ENCODE data around the gene MAPK10. TPM values are rescaled to one million over a fixed set of nuclear protein-coding genes. Genes with fewer than 3 reads are reported as not detected.
"Not testable (repeated sequence)": the region's sequence is repeated elsewhere in the genome, so short reads cannot be mapped to it uniquely, and the experiment has no call there.

MAPK10 gene
- total RNA-seq, 1 experiment from 2014 or later: 13.7 TPM

- no peak overlapping the region for H3K4me3 ChIP-seq (ENCODE audit: insufficient read depth, low read depth, low read length)
- no peaks in the 10 kb centered on the region for H3K27me3 ChIP-seq (ENCODE audit: control insufficient read depth, insufficient read depth, low read length)
- no peak for DNase-seq
- H3K36me3 ChIP-seq (replicated peaks; ENCODE audit: control insufficient read depth, insufficient read depth, low read length): no peaks in the 10 kb centered on the region
Observed at GRCh38 chr4:86233090-86233489, 126.8 kb downstream of the MAPK10 start.

GRCh38 chr4:86223472-86223871, 136.4 kb downstream of the MAPK10 start:
- no peaks in the 10 kb centered on the region for H3K36me3 ChIP-seq (replicated peaks; ENCODE audit: control insufficient read depth, insufficient read depth, low read length)
- peak; percentile 68 for DNase-seq
- no peaks in the 10 kb centered on the region for H3K27me3 ChIP-seq (ENCODE audit: control insufficient read depth, insufficient read depth, low read length)
- H3K4me3 ChIP-seq (ENCODE audit: insufficient read depth, low read depth, low read length): no peak overlapping the region

GRCh38 chr4:86221002-86221401, 138.9 kb downstream of the MAPK10 start:
- Histone ChIP-seq H3K36me3 (replicated peaks; ENCODE audit: control insufficient read depth, insufficient read depth, low read length) (no peaks in the 10 kb centered on the region), H3K27me3 (ENCODE audit: control insufficient read depth, insufficient read depth, low read length) (no peaks in the 10 kb centered on the region), H3K4me3 (ENCODE audit: insufficient read depth, low read depth, low read length) (no peak overlapping the region)
- no peak for DNase-seq

- Histone ChIP-seq H3K36me3 (replicated peaks; ENCODE audit: control insufficient read depth, insufficient read depth, low read length) (no peaks in the 10 kb centered on the region), H3K4me3 (ENCODE audit: insufficient read depth, low read depth, low read length) (no peak overlapping the region), H3K27me3 (ENCODE audit: control insufficient read depth, insufficient read depth, low read length) (no peaks in the 10 kb centered on the region)
- no peak for DNase-seq
Observed at GRCh38 chr4:86220121-86220520, 139.7 kb downstream of the MAPK10 start.

- Histone ChIP-seq H3K27me3 (ENCODE audit: control insufficient read depth, insufficient read depth, low read length) (no peaks in the 10 kb centered on the region), H3K4me3 (ENCODE audit: insufficient read depth, low read depth, low read length) (no peak overlapping the region), H3K36me3 (replicated peaks; ENCODE audit: control insufficient read depth, insufficient read depth, low read length) (no peaks in the 10 kb centered on the region)
- DNase-seq: no peak
Observed at GRCh38 chr4:86218746-86219473, 140.9 kb downstream of the MAPK10 start.

- no peak overlapping the region for H3K4me3 ChIP-seq (ENCODE audit: insufficient read depth, low read depth, low read length)
- H3K27me3 ChIP-seq (ENCODE audit: control insufficient read depth, insufficient read depth, low read length): no peaks in the 10 kb centered on the region
- no peaks in the 10 kb centered on the region for H3K36me3 ChIP-seq (replicated peaks; ENCODE audit: control insufficient read depth, insufficient read depth, low read length)
- DNase-seq: no peak
Observed at GRCh38 chr4:86203176-86203575, 156.7 kb downstream of the MAPK10 start.

- H3K36me3 ChIP-seq (replicated peaks; ENCODE audit: control insufficient read depth, insufficient read depth, low read length): no peaks in the 10 kb centered on the region
- DNase-seq: no peak
- H3K4me3 ChIP-seq (ENCODE audit: insufficient read depth, low read depth, low read length): no peak overlapping the region
- H3K27me3 ChIP-seq (ENCODE audit: control insufficient read depth, insufficient read depth, low read length): no peaks in the 10 kb centered on the region
Observed at GRCh38 chr4:86185659-86186058, 174.2 kb downstream of the MAPK10 start.

- no peaks in the 10 kb centered on the region for H3K27me3 ChIP-seq (ENCODE audit: control insufficient read depth, insufficient read depth, low read length)
- no peaks in the 10 kb centered on the region for H3K36me3 ChIP-seq (replicated peaks; ENCODE audit: control insufficient read depth, insufficient read depth, low read length)
- DNase-seq: no peak
- H3K4me3 ChIP-seq (ENCODE audit: insufficient read depth, low read depth, low read length): no peak overlapping the region
Observed at GRCh38 chr4:86184901-86185285, 175.0 kb downstream of the MAPK10 start.

GRCh38 chr4:86184216-86184900, 175.5 kb downstream of the MAPK10 start:
- Histone ChIP-seq H3K36me3 (replicated peaks; ENCODE audit: control insufficient read depth, insufficient read depth, low read length) (no peaks in the 10 kb centered on the region), H3K27me3 (ENCODE audit: control insufficient read depth, insufficient read depth, low read length) (no peaks in the 10 kb centered on the region), H3K4me3 (ENCODE audit: insufficient read depth, low read depth, low read length) (no peak overlapping the region)
- DNase-seq: no peak

GRCh38 chr4:86181585-86181984, 178.3 kb downstream of the MAPK10 start:
- no peak overlapping the region for H3K4me3 ChIP-seq (ENCODE audit: insufficient read depth, low read depth, low read length)
- no peak for DNase-seq
- no peaks in the 10 kb centered on the region for H3K27me3 ChIP-seq (ENCODE audit: control insufficient read depth, insufficient read depth, low read length)
- H3K36me3 ChIP-seq (replicated peaks; ENCODE audit: control insufficient read depth, insufficient read depth, low read length): no peaks in the 10 kb centered on the region

GRCh38 chr4:86178211-86178610, 181.6 kb downstream of the MAPK10 start:
- no peak for DNase-seq
- no peak overlapping the region for H3K4me3 ChIP-seq (ENCODE audit: insufficient read depth, low read depth, low read length)
- no peaks in the 10 kb centered on the region for H3K27me3 ChIP-seq (ENCODE audit: control insufficient read depth, insufficient read depth, low read length)
- no peaks in the 10 kb centered on the region for H3K36me3 ChIP-seq (replicated peaks; ENCODE audit: control insufficient read depth, insufficient read depth, low read length)

- Histone ChIP-seq H3K36me3 (replicated peaks; ENCODE audit: control insufficient read depth, insufficient read depth, low read length) (no peaks in the 10 kb centered on the region), H3K27me3 (ENCODE audit: control insufficient read depth, insufficient read depth, low read length) (no peaks in the 10 kb centered on the region), H3K4me3 (ENCODE audit: insufficient read depth, low read depth, low read length) (no peak overlapping the region)
- DNase-seq: no peak
Observed at GRCh38 chr4:86174506-86174905, 185.3 kb downstream of the MAPK10 start.

- H3K4me3 ChIP-seq (ENCODE audit: insufficient read depth, low read depth, low read length); H3K27me3 ChIP-seq (ENCODE audit: control insufficient read depth, insufficient read depth, low read length); DNase-seq; H3K36me3 ChIP-seq (replicated peaks; ENCODE audit: control insufficient read depth, insufficient read depth, low read length): not testable (repeated sequence)
Observed at GRCh38 chr4:86168335-86168734, 191.5 kb downstream of the MAPK10 start.

GRCh38 chr4:86160426-86160825, 199.4 kb downstream of the MAPK10 start:
- Histone ChIP-seq H3K36me3 (replicated peaks; ENCODE audit: control insufficient read depth, insufficient read depth, low read length) (no peaks in the 10 kb centered on the region), H3K4me3 (ENCODE audit: insufficient read depth, low read depth, low read length) (no peak overlapping the region), H3K27me3 (ENCODE audit: control insufficient read depth, insufficient read depth, low read length) (no peaks in the 10 kb centered on the region)
- DNase-seq: no peak

GRCh38 chr4:86159216-86159615, 200.6 kb downstream of the MAPK10 start:
- H3K36me3 ChIP-seq (replicated peaks; ENCODE audit: control insufficient read depth, insufficient read depth, low read length): no peaks in the 10 kb centered on the region
- DNase-seq: no peak
- H3K27me3 ChIP-seq (ENCODE audit: control insufficient read depth, insufficient read depth, low read length): no peaks in the 10 kb centered on the region
- H3K4me3 ChIP-seq (ENCODE audit: insufficient read depth, low read depth, low read length): no peak overlapping the region
